Measurements from ENCODE around the gene ARMC9.

ARMC9 gene

GRCh38 chr2:231362555-231363184 is 164.2 kb downstream of the ARMC9 start:
- Histone ChIP-seq H3K9ac (ENCODE audit: low read length in 5 of 5) (no peak overlapping the region), H3K4me3 (ENCODE audit: low read depth in 1 of 5, low read length in 5 of 5) (no peak overlapping the region), H3K27me3 (ENCODE audit: control insufficient read depth in 5 of 5, insufficient read depth in 4 of 5, low read length in 5 of 5) (no peaks in the 10 kb centered on the region), H3K27ac (ENCODE audit: low read depth, low read length) (no peak overlapping the region), H3K9me3 (ENCODE audit: control insufficient read depth in 5 of 5, low read length in 5 of 5) (no peaks in the 10 kb centered on the region), H3K36me3 (ENCODE audit: control insufficient read depth in 5 of 5, insufficient read depth in 5 of 5, low read length in 5 of 5) (no peaks in the 10 kb centered on the region), H3K4me1 (ENCODE audit: control insufficient read depth in 5 of 5, insufficient read depth in 5 of 5, low read length in 5 of 5) (peaks cover 0 to 20% (median 17%) of the 10 kb centered on the region in 5 donors)

DNA sequence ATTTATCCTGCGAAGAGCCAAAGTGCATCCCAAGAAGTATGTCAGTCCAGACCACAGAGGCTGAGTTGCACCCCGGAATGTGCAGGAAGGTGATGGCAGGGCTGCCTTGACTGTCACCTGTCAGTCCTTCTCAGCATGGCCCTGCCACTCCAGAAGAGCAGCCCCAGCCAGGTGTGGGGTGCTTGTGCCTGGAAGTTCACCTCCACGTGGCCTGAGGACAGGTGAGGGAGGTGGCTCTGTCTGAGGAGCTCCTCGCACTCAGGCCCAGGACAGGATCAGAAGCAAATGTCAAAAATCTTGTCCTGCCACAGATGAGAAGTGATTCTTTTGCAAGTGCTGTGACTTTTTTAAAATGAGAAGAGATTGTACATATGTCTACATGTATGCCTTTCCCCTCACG is 165.6 kb downstream of the ARMC9 start:
- no peak overlapping the region for H3K9ac ChIP-seq (ENCODE audit: low read length in 5 of 5)
- peaks cover 0 to 20% (median 17%) of the 10 kb centered on the region in 5 donors for H3K4me1 ChIP-seq (ENCODE audit: control insufficient read depth in 5 of 5, insufficient read depth in 5 of 5, low read length in 5 of 5)
- no peak overlapping the region for H3K27ac ChIP-seq (ENCODE audit: low read depth, low read length)
- H3K9me3 ChIP-seq (ENCODE audit: control insufficient read depth in 5 of 5, low read length in 5 of 5): no peaks in the 10 kb centered on the region
- H3K27me3 ChIP-seq (ENCODE audit: control insufficient read depth in 5 of 5, insufficient read depth in 4 of 5, low read length in 5 of 5): no peaks in the 10 kb centered on the region
- no peaks in the 10 kb centered on the region for H3K36me3 ChIP-seq (ENCODE audit: control insufficient read depth in 5 of 5, insufficient read depth in 5 of 5, low read length in 5 of 5)
- H3K4me3 ChIP-seq (ENCODE audit: low read depth in 1 of 5, low read length in 5 of 5): no peak overlapping the region

GRCh38 chr2:231364961-231365810 is 166.8 kb downstream of the ARMC9 start:
- Histone ChIP-seq H3K27me3 (ENCODE audit: control insufficient read depth in 5 of 5, insufficient read depth in 4 of 5, low read length in 5 of 5) (no peaks in the 10 kb centered on the region), H3K9me3 (ENCODE audit: control insufficient read depth in 5 of 5, low read length in 5 of 5) (no peaks in the 10 kb centered on the region), H3K9ac (ENCODE audit: low read length in 5 of 5) (peak overlapping the region in 1 of 5 donors; percentile 8), H3K4me3 (ENCODE audit: low read depth in 1 of 5, low read length in 5 of 5) (no peak overlapping the region), H3K36me3 (ENCODE audit: control insufficient read depth in 5 of 5, insufficient read depth in 5 of 5, low read length in 5 of 5) (no peaks in the 10 kb centered on the region), H3K27ac (ENCODE audit: low read depth, low read length) (no peak overlapping the region), H3K4me1 (ENCODE audit: control insufficient read depth in 5 of 5, insufficient read depth in 5 of 5, low read length in 5 of 5) (peaks cover 0 to 20% (median 17%) of the 10 kb centered on the region in 5 donors)

DNA sequence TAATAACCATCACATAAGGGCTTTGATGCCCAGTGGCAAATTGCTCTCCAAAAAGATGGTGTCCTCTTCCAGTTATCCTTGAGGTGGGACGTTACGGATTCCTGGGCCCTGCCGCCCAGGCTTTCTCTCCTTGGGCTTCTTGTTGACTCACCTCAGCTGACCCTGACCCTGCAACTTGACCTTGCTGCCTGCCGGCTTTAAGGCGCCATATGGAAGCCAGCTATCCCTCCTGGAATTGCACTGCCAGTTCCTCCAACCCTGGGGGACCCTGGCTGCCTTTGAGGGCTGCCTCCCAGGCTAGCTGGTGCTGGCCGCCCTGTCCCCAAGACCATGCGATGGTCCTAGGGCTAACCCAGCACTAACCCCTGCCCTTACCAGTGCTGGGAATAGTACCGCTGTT is 168.7 kb downstream of the ARMC9 start:
- Histone ChIP-seq H3K27me3 (ENCODE audit: control insufficient read depth in 5 of 5, insufficient read depth in 4 of 5, low read length in 5 of 5) (no peaks in the 10 kb centered on the region), H3K4me3 (ENCODE audit: low read depth in 1 of 5, low read length in 5 of 5) (no peak overlapping the region), H3K4me1 (ENCODE audit: control insufficient read depth in 5 of 5, insufficient read depth in 5 of 5, low read length in 5 of 5) (peaks cover 0 to 12% (median 6%) of the 10 kb centered on the region in 5 donors), H3K27ac (ENCODE audit: low read depth, low read length) (no peak overlapping the region), H3K9ac (ENCODE audit: low read length in 5 of 5) (no peak overlapping the region), H3K36me3 (ENCODE audit: control insufficient read depth in 5 of 5, insufficient read depth in 5 of 5, low read length in 5 of 5) (no peaks in the 10 kb centered on the region), H3K9me3 (ENCODE audit: control insufficient read depth in 5 of 5, low read length in 5 of 5) (no peaks in the 10 kb centered on the region)

DNA sequence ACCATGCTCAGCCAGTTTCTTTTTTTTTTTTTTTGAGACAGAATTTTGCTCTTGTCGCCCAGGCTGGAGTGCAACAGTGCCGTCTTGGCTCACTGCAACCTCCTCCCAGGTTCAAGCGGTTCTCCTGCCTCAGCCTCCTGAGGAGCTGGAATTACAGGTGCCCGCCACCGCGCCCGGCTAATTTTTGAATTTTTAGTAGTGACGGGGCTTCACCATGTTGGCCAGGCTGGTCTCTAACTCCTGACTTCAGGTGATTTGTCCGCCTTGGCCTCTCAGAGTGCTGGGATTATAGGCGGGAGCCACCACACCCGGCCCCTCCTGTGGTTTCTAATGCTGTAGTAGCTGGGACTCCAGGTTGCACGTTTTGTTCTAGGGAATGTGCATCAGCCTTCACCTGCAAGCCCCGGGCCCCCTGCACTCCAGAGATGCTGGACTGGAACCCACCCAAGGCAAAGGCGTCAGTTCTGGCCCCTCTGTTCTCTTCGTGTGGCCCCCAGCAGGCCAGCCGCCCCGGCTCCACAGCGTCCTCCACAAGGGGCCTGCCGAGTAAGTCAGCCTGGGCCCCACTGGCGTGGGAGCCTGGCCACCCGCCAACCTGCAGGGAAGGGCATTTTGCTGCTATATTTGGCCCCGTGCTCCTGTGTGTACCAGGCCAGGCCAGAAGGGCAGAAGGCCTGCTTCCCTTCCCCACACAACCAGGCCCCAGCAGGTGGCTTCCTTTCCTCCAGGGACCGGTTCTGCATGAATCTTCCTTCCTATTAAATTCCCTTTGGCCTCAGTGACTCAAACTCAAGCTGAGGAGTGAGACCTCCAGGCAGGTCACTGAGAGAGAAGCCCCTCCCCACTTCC is 171.4 kb downstream of the ARMC9 start:
- Histone ChIP-seq H3K27ac (ENCODE audit: low read depth, low read length) (no peak overlapping the region), H3K9ac (ENCODE audit: low read length in 5 of 5) (no peak overlapping the region), H3K36me3 (ENCODE audit: control insufficient read depth in 5 of 5, insufficient read depth in 5 of 5, low read length in 5 of 5) (no peaks in the 10 kb centered on the region)

GRCh38 chr2:231370429-231370748 is 172.0 kb downstream of the ARMC9 start:
- H3K4me1 ChIP-seq (ENCODE audit: control insufficient read depth in 5 of 5, insufficient read depth in 5 of 5, low read length in 5 of 5): peaks cover 0 to 2% (median 0%) of the 10 kb centered on the region in 5 donors
- no peaks in the 10 kb centered on the region for H3K9me3 ChIP-seq (ENCODE audit: control insufficient read depth in 5 of 5, low read length in 5 of 5)
- H3K9ac ChIP-seq (ENCODE audit: low read length in 5 of 5): no peak overlapping the region
- no peaks in the 10 kb centered on the region for H3K27me3 ChIP-seq (ENCODE audit: control insufficient read depth in 5 of 5, insufficient read depth in 4 of 5, low read length in 5 of 5)
- H3K36me3 ChIP-seq (ENCODE audit: control insufficient read depth in 5 of 5, insufficient read depth in 5 of 5, low read length in 5 of 5): no peaks in the 10 kb centered on the region
- H3K4me3 ChIP-seq (ENCODE audit: low read depth in 1 of 5, low read length in 5 of 5): no peak overlapping the region
- no peak overlapping the region for H3K27ac ChIP-seq (ENCODE audit: low read depth, low read length)

More for the DNA sequence above, 171.4 kb downstream of the ARMC9 start:
- Histone ChIP-seq H3K4me3 (ENCODE audit: low read depth in 1 of 5, low read length in 5 of 5) (no peak overlapping the region), H3K9me3 (ENCODE audit: control insufficient read depth in 5 of 5, low read length in 5 of 5) (no peaks in the 10 kb centered on the region), H3K27me3 (ENCODE audit: control insufficient read depth in 5 of 5, insufficient read depth in 4 of 5, low read length in 5 of 5) (no peaks in the 10 kb centered on the region), H3K4me1 (ENCODE audit: control insufficient read depth in 5 of 5, insufficient read depth in 5 of 5, low read length in 5 of 5) (peaks cover 0 to 4% (median 2%) of the 10 kb centered on the region in 5 donors)

DNA sequence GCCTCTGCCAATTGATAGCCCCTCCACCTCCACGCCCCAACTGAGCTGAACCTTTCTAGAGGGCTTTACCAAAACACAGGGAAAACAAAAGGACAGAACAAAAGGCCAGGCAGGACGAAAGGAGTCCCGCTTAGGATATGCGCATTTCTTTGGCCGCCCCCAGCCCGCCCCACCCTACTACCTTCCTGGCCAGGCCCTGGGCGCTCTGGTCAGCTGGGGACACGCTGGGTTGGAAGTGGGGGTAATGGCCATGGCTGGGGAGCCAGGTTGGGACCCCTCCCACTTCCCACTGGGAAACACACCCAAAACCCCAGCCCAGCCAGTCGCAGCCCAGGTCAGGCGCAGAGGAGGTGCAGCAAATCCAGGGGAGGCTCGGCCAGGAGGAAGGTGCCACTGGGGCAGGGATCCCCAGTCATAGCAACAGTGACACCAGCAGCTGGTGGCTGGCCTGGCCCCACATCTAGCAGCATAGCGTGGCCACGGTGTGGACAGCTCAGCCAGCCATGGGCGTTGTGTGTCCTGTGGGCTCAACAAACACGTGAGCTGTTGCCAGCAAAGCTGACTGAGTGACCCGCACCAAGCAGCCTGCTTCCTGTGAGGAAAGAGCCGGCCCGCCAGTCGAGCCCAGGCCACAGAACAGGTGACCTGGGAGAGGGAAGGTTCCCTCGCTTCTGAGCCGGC is 172.5 kb downstream of the ARMC9 start:
- Histone ChIP-seq H3K27me3 (ENCODE audit: control insufficient read depth in 5 of 5, insufficient read depth in 4 of 5, low read length in 5 of 5) (no peaks in the 10 kb centered on the region), H3K27ac (ENCODE audit: low read depth, low read length) (no peak overlapping the region), H3K36me3 (ENCODE audit: control insufficient read depth in 5 of 5, insufficient read depth in 5 of 5, low read length in 5 of 5) (no peaks in the 10 kb centered on the region), H3K4me1 (ENCODE audit: control insufficient read depth in 5 of 5, insufficient read depth in 5 of 5, low read length in 5 of 5) (peaks cover 0 to 2% (median 0%) of the 10 kb centered on the region in 5 donors), H3K4me3 (ENCODE audit: low read depth in 1 of 5, low read length in 5 of 5) (no peak overlapping the region), H3K9ac (ENCODE audit: low read length in 5 of 5) (no peak overlapping the region), H3K9me3 (ENCODE audit: control insufficient read depth in 5 of 5, low read length in 5 of 5) (no peaks in the 10 kb centered on the region)

- peaks cover 0 to 2% (median 0%) of the 10 kb centered on the region in 5 donors for H3K4me1 ChIP-seq (ENCODE audit: control insufficient read depth in 5 of 5, insufficient read depth in 5 of 5, low read length in 5 of 5)
- no peaks in the 10 kb centered on the region for H3K9me3 ChIP-seq (ENCODE audit: control insufficient read depth in 5 of 5, low read length in 5 of 5)
- H3K27ac ChIP-seq (ENCODE audit: low read depth, low read length): no peak overlapping the region
- no peak overlapping the region for H3K9ac ChIP-seq (ENCODE audit: low read length in 5 of 5)
- no peaks in the 10 kb centered on the region for H3K27me3 ChIP-seq (ENCODE audit: control insufficient read depth in 5 of 5, insufficient read depth in 4 of 5, low read length in 5 of 5)
- no peak overlapping the region for H3K4me3 ChIP-seq (ENCODE audit: low read depth in 1 of 5, low read length in 5 of 5)
- H3K36me3 ChIP-seq (ENCODE audit: control insufficient read depth in 5 of 5, insufficient read depth in 5 of 5, low read length in 5 of 5): no peaks in the 10 kb centered on the region
These were observed 173.1 kb downstream of the ARMC9 start for GRCh38 chr2:231371430-231372054.

DNA sequence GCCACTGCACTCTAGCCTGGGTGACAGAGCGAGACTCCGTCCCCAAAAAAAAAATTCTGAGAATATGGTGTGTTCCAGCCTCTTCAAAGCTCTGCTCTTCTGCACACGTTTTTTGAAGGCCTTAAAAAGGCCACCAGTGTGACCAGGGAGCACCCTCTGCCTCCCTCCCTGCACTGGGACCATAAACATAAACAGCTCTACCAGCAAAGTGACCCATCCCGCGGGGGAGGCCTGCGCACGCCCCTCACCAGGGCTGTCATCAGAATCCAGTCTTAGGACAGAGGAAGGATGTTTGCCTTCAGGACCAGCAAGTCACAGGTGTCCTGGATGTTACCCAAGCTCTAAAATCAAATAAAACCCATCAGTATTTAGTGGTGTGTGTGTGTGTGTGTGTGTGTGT is 173.9 kb downstream of the ARMC9 start:
- H3K36me3 ChIP-seq (ENCODE audit: control insufficient read depth in 5 of 5, insufficient read depth in 5 of 5, low read length in 5 of 5): no peaks in the 10 kb centered on the region
- peaks cover 0 to 4% (median 0%) of the 10 kb centered on the region in 5 donors for H3K27me3 ChIP-seq (ENCODE audit: control insufficient read depth in 5 of 5, insufficient read depth in 4 of 5, low read length in 5 of 5)
- no peak overlapping the region for H3K27ac ChIP-seq (ENCODE audit: low read depth, low read length)
- no peak overlapping the region for H3K9ac ChIP-seq (ENCODE audit: low read length in 5 of 5)
- peaks cover 0 to 2% (median 0%) of the 10 kb centered on the region in 5 donors for H3K4me1 ChIP-seq (ENCODE audit: control insufficient read depth in 5 of 5, insufficient read depth in 5 of 5, low read length in 5 of 5)
- H3K9me3 ChIP-seq (ENCODE audit: control insufficient read depth in 5 of 5, low read length in 5 of 5): no peaks in the 10 kb centered on the region
- H3K4me3 ChIP-seq (ENCODE audit: low read depth in 1 of 5, low read length in 5 of 5): no peak overlapping the region
